DND-41 (cell line): ENCODE measurements around the gene TOR3A.

Experiments used
- EZH2 ChIP-seq: IDR thresholded peaks from 3 replicates; pipeline ENCODE4 v1.6.1; 2012; ENCODE audit warnings: borderline replicate concordance, low read depth, mild to moderate bottlenecking, moderate library complexity, low read length, inconsistent platforms; ENCODE audit not compliant: severe bottlenecking
- TF ChIP-seq, protein P1 (sequence below): IDR thresholded peaks from 2 replicates; pipeline ENCODE4 v1.5.1; 2012; ENCODE audit warnings: borderline replicate concordance, low read length, moderate library complexity, mild to moderate bottlenecking; ENCODE audit not compliant: poor library complexity, severe bottlenecking; ENCODE audit errors: extremely low read depth

DNA sequence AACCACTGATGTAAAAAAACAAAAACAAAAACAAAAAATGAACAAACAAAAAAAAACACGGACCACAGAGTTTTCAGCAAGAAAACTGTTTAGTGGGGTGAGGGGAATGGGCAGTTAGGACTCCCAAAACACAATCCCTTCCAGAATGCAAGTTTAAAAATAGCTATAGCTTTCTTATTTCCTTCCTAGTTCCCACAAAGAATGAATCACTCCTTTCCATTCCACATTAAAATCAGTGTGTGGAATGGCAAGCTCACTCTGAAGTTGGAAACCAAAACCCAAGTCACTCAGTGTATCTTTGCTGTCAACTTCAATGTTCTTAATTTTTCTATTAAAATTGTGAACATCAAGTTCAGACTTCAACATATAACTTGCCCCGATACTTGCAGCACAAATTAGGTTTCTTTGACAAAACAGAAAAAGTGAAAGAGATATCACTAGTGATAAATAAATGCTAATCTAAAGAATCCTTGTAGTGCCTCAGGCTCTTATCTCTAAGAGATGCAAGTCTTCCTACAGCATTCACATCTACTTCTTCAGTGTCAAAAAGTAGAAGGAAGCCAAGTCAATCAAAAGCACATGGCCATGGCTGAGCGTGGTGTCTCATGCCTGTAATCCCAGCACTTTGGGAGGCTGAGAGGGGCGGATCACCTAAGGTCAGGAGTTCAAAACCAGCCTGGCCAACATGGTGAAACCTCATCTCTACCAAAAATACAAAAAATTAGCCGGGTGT lies 45.5 kb downstream of the TOR3A start:
- no peak for TF ChIP-seq EZH2
- TF ChIP-seq, protein P1, sequence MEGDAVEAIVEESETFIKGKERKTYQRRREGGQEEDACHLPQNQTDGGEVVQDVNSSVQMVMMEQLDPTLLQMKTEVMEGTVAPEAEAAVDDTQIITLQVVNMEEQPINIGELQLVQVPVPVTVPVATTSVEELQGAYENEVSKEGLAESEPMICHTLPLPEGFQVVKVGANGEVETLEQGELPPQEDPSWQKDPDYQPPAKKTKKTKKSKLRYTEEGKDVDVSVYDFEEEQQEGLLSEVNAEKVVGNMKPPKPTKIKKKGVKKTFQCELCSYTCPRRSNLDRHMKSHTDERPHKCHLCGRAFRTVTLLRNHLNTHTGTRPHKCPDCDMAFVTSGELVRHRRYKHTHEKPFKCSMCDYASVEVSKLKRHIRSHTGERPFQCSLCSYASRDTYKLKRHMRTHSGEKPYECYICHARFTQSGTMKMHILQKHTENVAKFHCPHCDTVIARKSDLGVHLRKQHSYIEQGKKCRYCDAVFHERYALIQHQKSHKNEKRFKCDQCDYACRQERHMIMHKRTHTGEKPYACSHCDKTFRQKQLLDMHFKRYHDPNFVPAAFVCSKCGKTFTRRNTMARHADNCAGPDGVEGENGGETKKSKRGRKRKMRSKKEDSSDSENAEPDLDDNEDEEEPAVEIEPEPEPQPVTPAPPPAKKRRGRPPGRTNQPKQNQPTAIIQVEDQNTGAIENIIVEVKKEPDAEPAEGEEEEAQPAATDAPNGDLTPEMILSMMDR, result no peak
